Fibroblast of peridontal ligament (primary cell): Measurements from ENCODE around the gene PAQR5.
A peak's percentile ranks its signal among the peaks of the same experiment; 100 is the strongest.
"Not testable (repeated sequence)": the region's sequence is repeated elsewhere in the genome, so short reads cannot be mapped to it uniquely, and the experiment has no call there.

Experiments used
- DNase-seq: peaks from one replicate; pipeline ENCODE4 v3.0.0-alpha.2; 2010; ENCODE audit errors: extremely low read depth

The PAQR5 gene

GRCh38 chr15:69357773-69358771, 59.4 kb downstream of the PAQR5 start:
- no peak for DNase-seq

GRCh38 chr15:69358850-69359249, 60.1 kb downstream of the PAQR5 start:
- DNase-seq, result no peak

DNA sequence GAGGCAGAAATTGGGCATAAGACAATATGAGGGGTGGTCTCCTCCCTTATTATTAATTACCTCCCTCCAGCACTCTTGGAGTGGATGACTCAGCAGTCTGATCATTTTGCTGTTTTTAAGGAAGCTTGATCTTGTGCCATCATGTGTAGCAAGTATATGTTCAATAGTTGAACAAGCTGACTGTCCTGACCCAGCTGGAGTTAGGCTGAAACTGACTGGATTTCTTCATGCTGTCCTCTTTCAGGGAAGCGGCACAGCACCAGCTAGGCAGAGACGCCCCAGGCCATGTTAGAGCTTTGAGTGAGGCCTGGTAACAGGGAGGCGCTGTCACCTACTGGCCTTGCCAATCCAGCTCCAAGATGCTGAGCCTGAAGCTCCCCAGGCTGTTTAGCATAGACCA, 61.0 kb downstream of the PAQR5 start:
- peak; percentile 32 for DNase-seq

- no peak for DNase-seq
These were observed 61.9 kb downstream of the PAQR5 start for GRCh38 chr15:69360642-69361041.

- no peak for DNase-seq
These were observed 68.5 kb downstream of the PAQR5 start for GRCh38 chr15:69367236-69367635.

DNA sequence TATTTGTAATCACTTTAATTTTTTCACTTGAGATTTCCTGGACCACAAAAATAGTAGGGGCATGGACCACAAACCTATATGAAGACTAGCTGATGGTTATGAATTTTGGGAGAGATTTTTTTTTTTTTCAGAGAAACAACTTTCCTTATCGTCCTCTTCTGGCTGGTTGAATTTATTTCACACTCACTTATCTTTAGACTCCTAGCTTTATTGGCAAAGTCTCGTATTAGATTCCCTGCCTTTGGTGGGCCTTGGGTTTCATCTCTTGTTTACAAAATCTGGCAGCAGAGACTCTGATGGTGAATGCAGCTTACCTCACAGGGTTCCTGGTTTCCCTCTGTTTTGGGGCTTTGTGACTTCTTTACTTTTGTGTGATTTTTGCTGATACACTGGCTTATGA, 70.9 kb downstream of the PAQR5 start:
- no peak for DNase-seq

DNA sequence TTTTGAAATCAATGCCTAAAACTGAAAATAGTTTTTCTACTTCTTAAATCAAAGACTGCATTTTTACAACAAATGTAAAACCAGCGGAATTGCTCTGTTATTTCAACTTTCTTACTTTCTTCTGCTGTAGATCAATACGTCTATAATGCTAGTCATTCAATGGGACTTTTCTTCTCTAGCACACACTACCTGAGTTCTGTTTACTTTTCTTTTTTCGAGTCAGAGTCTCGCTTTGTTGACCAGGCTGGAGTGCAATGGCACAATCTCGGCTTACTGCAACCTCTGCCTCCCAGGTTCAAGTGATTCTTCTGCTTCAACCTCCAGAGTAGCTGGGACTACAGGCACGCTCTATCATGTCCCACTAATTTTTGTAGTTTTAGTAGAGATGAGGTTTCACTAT, 74.7 kb downstream of the PAQR5 start:
- no peak for DNase-seq

- DNase-seq, result no peak
These were observed 76.6 kb downstream of the PAQR5 start for GRCh38 chr15:69375151-69375790.

DNA sequence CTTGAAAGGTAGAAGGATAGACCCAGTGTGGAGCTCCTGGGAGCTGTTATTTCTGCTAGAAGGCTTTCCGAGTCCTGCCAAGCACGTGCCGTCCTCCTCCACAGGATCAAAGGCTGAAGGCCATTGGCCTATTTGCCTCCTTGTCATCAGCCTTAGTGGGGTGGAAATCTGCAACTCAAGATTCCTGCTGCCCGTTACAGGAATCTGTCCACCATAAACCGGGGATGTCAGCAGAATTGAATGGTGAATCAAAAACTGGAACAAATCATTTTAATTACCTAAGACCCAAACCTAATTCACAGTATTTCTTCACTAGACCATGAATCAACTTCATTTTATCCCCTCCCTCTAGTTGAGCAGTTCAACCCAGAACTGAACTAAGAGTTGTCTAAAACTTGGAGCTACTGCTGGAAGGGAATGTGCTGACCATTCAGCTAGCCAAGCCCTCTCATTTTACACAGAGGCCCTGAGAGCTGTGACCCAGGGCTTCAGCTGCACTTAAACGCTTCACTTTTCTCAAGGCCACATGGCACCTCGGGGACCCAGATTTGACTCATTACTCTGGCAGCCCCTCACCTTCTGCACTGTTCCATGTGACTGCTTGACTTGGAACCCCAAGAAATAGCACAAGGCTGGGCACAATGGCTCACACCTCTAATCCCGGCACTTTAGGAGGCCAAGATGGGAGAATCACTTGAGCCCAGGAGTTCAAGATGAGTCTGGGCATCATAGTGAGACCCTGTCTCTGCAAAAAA, 78.7 kb downstream of the PAQR5 start:
- no peak for DNase-seq

- peak; percentile 25 for DNase-seq
These were observed 81.5 kb downstream of the PAQR5 start for GRCh38 chr15:69380100-69380725.

DNA sequence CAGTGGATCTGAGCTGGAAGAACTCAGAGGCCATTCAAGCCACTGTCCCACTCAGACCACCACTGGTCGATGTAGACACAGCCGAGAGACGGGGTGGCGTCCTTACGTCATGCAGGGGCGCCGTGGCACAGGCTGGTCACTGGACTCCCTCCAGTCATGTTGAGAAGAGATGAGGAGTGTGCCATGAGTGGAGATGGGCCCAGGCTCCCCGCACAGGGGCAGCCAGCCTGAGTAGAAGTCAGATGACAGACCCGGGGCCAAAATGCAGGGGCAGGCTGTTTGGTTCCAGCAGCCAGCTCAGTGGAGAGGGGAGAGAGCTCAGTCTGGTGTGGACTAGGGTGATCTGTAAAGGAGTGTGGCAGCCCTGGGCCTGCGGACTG, 82.0 kb downstream of the PAQR5 start:
- DNase-seq, result no peak

GRCh38 chr15:69382176-69382575, 83.5 kb downstream of the PAQR5 start:
- not testable (repeated sequence) for DNase-seq

DNA sequence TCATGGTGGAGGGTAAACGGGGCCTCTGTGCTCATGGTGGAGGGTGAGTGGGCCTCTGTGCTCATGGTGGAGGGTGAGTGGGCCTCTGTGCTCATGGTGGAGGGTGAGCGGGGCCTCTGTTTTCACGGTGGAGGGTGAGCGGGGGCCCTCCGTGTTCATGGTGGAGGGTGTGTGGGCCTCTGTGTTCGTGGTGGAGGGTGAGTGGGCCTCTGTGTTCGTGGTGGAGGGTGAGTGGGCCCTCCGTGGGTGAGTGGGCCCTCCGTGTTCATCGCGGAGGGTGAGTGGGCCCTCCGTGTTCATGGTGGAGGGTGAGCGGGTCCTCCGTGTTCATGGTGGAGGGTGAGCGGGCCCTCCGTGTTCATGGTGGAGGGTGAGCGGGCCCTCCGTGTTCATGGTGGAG, 85.4 kb downstream of the PAQR5 start:
- not testable (repeated sequence) for DNase-seq

DNA sequence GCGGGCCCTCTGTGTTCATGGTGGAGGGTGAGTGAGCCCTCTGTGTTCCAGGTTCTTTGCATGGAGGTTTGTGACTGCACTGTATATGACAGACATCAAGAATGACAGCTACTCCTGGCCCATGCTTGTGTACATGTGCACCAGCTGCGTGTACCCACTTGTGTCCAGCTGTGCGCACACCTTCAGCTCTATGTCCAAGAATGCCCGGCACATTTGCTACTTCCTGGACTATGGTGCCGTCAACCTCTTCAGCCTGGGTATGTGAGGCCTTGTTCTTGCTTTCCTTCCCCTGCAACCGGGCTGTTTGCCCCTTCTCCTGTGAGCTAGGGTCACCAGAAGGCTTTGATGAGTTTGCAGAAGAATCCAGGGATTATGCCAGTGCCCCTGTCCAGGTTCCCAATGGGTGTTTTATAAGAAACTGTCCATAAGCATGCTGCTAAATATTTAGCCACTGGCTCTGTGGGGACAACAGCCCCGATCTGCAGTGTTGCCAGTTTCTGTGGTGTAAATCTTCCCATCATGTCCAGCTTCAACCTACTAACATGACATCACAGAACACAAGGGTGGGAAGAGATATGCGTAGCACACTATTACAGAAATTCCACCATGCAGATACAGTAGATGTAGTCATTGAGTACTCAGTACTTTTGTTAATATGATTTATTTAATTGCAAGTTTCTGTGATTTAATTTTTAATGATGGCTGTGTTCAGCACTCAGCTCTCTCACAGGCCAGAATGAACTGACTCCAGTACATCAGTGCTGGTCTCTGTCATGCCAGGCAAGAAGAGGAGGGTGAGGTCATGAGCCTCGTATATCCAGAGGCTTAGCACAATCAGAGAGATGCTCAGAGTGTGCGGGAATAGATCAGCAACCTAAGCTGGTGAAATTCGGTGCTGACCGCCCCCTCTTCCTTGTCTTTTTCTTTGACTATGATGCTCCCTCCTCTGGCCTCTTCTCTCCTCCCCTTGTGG, 86.2 kb downstream of the PAQR5 start:
- no peak for DNase-seq

GRCh38 chr15:69385831-69386230, 87.1 kb downstream of the PAQR5 start:
- no peak for DNase-seq

DNA sequence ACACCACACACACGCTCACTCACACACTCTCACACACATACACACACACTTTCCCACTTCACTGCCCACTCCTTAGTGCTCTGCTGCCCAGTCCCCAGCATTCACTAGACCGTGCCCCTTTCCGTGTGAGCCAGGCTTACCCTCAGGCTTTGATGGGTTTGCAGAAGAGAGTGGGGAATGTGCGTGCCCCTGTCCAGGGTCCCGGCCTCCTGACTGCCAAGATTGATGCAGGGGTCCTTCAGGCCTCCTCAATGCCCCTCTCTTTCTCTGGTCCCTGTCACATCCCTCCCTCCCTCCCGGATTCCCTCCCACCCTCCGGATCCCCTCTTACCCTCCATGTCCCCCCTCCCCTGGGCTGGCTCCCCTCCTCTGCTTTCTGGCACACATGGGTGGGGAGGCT, 87.6 kb downstream of the PAQR5 start:
- no peak for DNase-seq

- DNase-seq, result no peak
These were observed 89.6 kb downstream of the PAQR5 start for GRCh38 chr15:69388260-69388705.

- no peak for DNase-seq
These were observed 90.7 kb downstream of the PAQR5 start for GRCh38 chr15:69389426-69389825.

DNA sequence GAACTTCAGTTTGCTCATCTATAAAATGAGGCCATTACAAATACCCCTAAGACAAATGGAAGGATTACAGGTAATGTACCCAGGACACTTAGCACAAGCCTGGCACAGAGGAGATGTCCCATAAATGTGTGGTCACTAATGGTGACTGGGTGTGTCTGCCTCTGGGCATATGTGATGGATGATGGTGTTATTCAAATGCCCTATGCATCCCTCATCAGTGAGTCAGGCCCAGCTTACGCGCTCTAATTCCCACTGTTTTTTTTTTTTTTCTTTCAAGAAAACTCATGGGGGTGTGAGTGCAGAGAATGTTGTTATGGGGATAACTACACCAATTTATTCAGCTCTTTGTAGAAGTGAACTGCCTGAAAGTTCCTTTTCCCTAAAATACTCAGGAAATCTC, 91.9 kb downstream of the PAQR5 start:
- peak; percentile 50 for DNase-seq

DNA sequence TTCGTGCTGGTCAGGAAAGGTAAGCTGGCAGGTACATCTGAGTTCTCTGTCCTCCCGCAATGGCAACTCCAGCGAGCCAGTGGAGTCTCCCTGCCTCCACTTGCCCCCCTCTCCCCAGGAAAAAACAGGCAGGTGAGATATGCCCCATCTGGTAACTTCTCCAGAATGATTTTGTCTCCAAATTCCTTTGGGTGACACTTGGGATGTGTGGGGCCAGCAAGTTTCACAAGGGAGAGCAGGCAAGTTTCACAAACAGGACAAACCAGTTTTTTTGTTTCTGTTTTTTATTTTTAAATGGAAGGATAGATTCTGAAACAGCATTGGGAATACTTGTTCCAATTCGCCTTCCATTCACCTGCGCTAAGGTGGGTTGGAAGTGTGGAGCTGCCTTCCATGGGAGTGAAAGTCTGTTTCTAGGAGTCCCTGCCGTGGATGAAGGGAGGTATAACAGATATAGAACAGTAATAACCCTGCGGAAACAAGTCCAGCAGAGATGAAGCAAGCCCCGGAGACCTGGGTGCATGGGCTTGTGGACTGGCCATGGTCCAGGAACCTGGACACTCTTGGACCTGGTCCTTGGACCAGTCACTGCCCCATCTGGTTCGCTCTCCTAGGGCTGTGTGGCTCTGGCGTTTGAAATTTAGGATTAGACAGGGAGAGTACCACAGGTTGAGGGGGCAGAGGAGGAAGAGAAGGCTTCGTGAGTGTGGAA, 92.5 kb downstream of the PAQR5 start:
- DNase-seq, result no peak
